Esophagus muscularis mucosa (tissue), 3 donors: ENCODE data around the gene CSKMT.

Source experiments
- POLR2A ChIP-seq: fragments of 450-650 bp; IDR thresholded peaks from one replicate; pipeline ENCODE4 v1.6.1; 2017; ENCODE audit warnings: antibody characterized with exemption, moderate library complexity, mild to moderate bottlenecking, low read depth
- TF ChIP-seq, protein P1 (sequence below), 3 experiments: fragments of 200-600 bp in 2 of 3; fragments of 450-650 bp in 1 of 3; sonication (generic) in 2 of 3; IDR thresholded peaks; one replicate each; pipeline ENCODE4 v1.5.1; 2017 to 2019; ENCODE audit warnings: antibody characterized with exemption in 3 of 3, mild to moderate bottlenecking in 2 of 3, moderate library complexity in 1 of 3

DNA sequence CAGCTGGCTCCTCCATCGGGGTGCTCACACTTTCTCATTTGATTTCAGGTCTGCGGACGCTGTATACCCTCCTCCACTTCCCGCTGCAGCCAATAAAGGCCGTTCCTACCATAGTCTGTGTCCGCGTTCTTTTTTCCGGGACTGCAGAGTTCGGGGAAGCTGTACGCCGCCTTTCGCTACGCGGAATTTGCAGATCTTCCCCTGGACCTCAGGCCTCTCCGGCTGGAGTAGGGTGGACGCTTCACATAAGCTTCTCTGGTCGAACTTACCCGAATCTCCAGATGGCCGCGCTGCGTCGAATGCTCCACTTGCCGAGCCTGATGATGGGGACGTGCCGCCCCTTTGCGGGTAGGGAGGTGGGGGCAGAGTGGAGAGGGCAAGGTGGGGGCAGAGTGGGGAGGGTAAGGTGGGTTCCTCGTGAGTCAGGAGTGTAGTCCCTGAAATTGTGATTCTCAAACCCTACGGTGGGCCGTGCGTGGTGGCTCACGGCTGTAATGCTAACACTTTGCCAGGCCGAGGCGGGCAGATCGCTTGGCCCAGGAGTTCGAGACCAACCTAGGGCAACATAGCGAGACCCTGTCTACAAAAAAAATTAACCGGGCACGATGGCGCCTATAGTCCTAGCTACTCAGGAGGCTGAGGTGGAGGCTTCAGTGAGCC lies 617 bp downstream of the CSKMT start:
- TF ChIP-seq, protein P1, sequence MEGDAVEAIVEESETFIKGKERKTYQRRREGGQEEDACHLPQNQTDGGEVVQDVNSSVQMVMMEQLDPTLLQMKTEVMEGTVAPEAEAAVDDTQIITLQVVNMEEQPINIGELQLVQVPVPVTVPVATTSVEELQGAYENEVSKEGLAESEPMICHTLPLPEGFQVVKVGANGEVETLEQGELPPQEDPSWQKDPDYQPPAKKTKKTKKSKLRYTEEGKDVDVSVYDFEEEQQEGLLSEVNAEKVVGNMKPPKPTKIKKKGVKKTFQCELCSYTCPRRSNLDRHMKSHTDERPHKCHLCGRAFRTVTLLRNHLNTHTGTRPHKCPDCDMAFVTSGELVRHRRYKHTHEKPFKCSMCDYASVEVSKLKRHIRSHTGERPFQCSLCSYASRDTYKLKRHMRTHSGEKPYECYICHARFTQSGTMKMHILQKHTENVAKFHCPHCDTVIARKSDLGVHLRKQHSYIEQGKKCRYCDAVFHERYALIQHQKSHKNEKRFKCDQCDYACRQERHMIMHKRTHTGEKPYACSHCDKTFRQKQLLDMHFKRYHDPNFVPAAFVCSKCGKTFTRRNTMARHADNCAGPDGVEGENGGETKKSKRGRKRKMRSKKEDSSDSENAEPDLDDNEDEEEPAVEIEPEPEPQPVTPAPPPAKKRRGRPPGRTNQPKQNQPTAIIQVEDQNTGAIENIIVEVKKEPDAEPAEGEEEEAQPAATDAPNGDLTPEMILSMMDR (IDR thresholded peaks at IDR 0.05): no peak
- no peak for TF ChIP-seq POLR2A
